Neuronal stem cell (in vitro differentiated cells): Measurements from ENCODE around the gene HSPG2.

Experiments
- DNase-seq: peaks from one replicate; pipeline ENCODE4 v3.0.0-alpha.2; 2013; ENCODE audit warnings: low spot score
- H2AFZ ChIP-seq: one replicate; pipeline ENCODE4 v1.6.1; 2013; ENCODE audit warnings: mild to moderate bottlenecking, low read length, inconsistent platforms
- H2AK5ac ChIP-seq: 2 replicates; pipeline ENCODE4 v1.6.1; 2013; ENCODE audit warnings: low read depth, mild to moderate bottlenecking, inconsistent platforms, low read length, moderate library complexity, mixed read lengths
- H2BK120ac ChIP-seq: 2 replicates; pipeline ENCODE4 v1.6.1; 2013; ENCODE audit warnings: low read depth, mild to moderate bottlenecking, inconsistent platforms, low read length, moderate library complexity, mixed read lengths
- H2BK12ac ChIP-seq: one replicate; pipeline ENCODE4 v1.6.1; 2013; ENCODE audit warnings: low read length, inconsistent platforms
- H2BK15ac ChIP-seq: 2 replicates; pipeline ENCODE4 v1.6.1; 2013; ENCODE audit warnings: mild to moderate bottlenecking, low read length, inconsistent platforms, mixed read lengths
- H2BK5ac ChIP-seq: one replicate; pipeline ENCODE4 v1.6.1; 2013; ENCODE audit warnings: inconsistent platforms, mild to moderate bottlenecking, low read length, moderate library complexity
- H3K14ac ChIP-seq: one replicate; pipeline ENCODE4 v1.6.1; 2013; ENCODE audit warnings: low read length, inconsistent platforms
- H3K18ac ChIP-seq: 2 replicates; pipeline ENCODE4 v1.6.1; 2013; ENCODE audit warnings: low read length, inconsistent platforms
- H3K23ac ChIP-seq: 2 replicates; pipeline ENCODE4 v1.6.1; 2013; ENCODE audit warnings: low read depth, mild to moderate bottlenecking, mixed read lengths, low read length, inconsistent platforms; ENCODE audit not compliant: poor library complexity
- H3K27ac ChIP-seq: replicated peaks from 3 replicates; pipeline ENCODE4 v1.5.1; 2013; ENCODE audit warnings: low read length, inconsistent platforms
- H3K27me3 ChIP-seq, 3 experiments: 2 replicates each; pipeline ENCODE4 v1.6.1; 2013; ENCODE audit warnings: low read length in 3 of 3, mild to moderate bottlenecking in 2 of 3, inconsistent platforms in 1 of 3, low read depth in 1 of 3, mixed read lengths in 1 of 3, moderate library complexity in 1 of 3; ENCODE audit not compliant: control insufficient read depth in 3 of 3, insufficient read depth in 3 of 3
- H3K36me3 ChIP-seq, 2 donors: replicated peaks in 1 of 2; 2 replicates each; pipeline ENCODE4 v1.6.1; 2013; ENCODE audit warnings: low read length in 2 of 2; ENCODE audit not compliant: control insufficient read depth in 2 of 2, insufficient read depth in 2 of 2
- H3K4ac ChIP-seq: 2 replicates; pipeline ENCODE4 v1.6.1; 2013; ENCODE audit warnings: inconsistent platforms, mild to moderate bottlenecking, low read length, moderate library complexity
- H3K4me1 ChIP-seq, 2 donors: 1 replicate in 1 of 2; 2 replicates in 1 of 2; pipeline ENCODE4 v1.6.1; 2013; ENCODE audit warnings: low read length in 2 of 2, low read depth in 1 of 2; ENCODE audit not compliant: control insufficient read depth in 2 of 2, insufficient read depth in 1 of 2
- H3K4me2 ChIP-seq: one replicate; pipeline ENCODE4 v1.6.1; 2013; ENCODE audit warnings: mild to moderate bottlenecking, low read length, inconsistent platforms; ENCODE audit not compliant: insufficient read depth, poor library complexity, severe bottlenecking
- H3K4me3 ChIP-seq, 2 donors: 2 replicates each; pipeline ENCODE4 v1.5.1; 2013; ENCODE audit warnings: low read length in 2 of 2, mild to moderate bottlenecking in 2 of 2, inconsistent platforms in 1 of 2, moderate library complexity in 1 of 2
- H3K79me1 ChIP-seq: one replicate; pipeline ENCODE4 v1.6.1; 2013; ENCODE audit warnings: low read depth, mild to moderate bottlenecking, inconsistent platforms, low read length, moderate library complexity
- H3K9ac ChIP-seq: one replicate; pipeline ENCODE4 v1.6.1; 2013; ENCODE audit warnings: mild to moderate bottlenecking, low read depth, low read length, inconsistent platforms; ENCODE audit not compliant: poor library complexity
- H3K9me3 ChIP-seq, 2 donors: replicated peaks in 1 of 2; 2 replicates each; pipeline versions ENCODE3 to v1.6.1; 2013; ENCODE audit warnings: low read length in 2 of 2, mild to moderate bottlenecking in 2 of 2, inconsistent platforms in 1 of 2, low read depth in 1 of 2, mixed read lengths in 1 of 2, moderate library complexity in 1 of 2; ENCODE audit not compliant: control insufficient read depth in 2 of 2, insufficient read depth in 1 of 2
- H4K8ac ChIP-seq: one replicate; pipeline ENCODE4 v1.6.1; 2013; ENCODE audit warnings: low read depth, mild to moderate bottlenecking, inconsistent platforms, low read length, moderate library complexity
- H4K91ac ChIP-seq: one replicate; pipeline ENCODE4 v1.6.1; 2013; ENCODE audit warnings: low read length, low read depth, mild to moderate bottlenecking, inconsistent platforms; ENCODE audit not compliant: poor library complexity
- WGBS, 2 donors: extraction: QIAGEN DNeasy Blood & Tissue Kit; methylation state at CpG; one replicate each; pipeline ENCODE4 v1.1.7; 2013; ENCODE audit warnings: missing lambda C conversion rate in 2 of 2, mixed read lengths in 1 of 2; ENCODE audit not compliant: insufficient read length in 2 of 2, insufficient replicate concordance in 1 of 2; ENCODE audit errors: extremely low coverage in 2 of 2; 5-methylcytosine and 5-hydroxymethylcytosine counted together

Gene HSPG2

GRCh38 chr1:21843208-21843607 lies 93.9 kb downstream of the HSPG2 start:
- Histone ChIP-seq H2AK5ac (no peak overlapping the region), H2BK120ac (no peak overlapping the region), H3K23ac (peak overlapping the region; percentile 11), H2BK5ac (no peak overlapping the region), H3K4me3 (no peak overlapping the region), H2BK15ac (no peak overlapping the region), H2BK12ac (no peak overlapping the region), H4K8ac (no peak overlapping the region), H3K27me3 (no peaks in the 10 kb centered on the region), H3K14ac (no peak overlapping the region), H3K4me2 (no peak overlapping the region), H3K4ac (no peak overlapping the region), H4K91ac (no peak overlapping the region), H3K27ac (no peak overlapping the region), H3K36me3 (peaks cover 51 to 86% of the 10 kb centered on the region in 2 donors), H3K18ac (no peak overlapping the region), H3K9me3 (no peaks in the 10 kb centered on the region), H3K4me1 (no peaks in the 10 kb centered on the region), H3K79me1 (peaks cover 2% of the 10 kb centered on the region), H2AFZ (no peak overlapping the region), H3K9ac (no peak overlapping the region)
- WGBS, 2 donors = no CpG with 5 or more reads among the region's 13 CpGs
- DNase-seq = no peak

- H3K27ac ChIP-seq = no peak overlapping the region
- no peak overlapping the region for H2BK15ac ChIP-seq
- no CpG with 5 or more reads among the region's 15 CpGs for WGBS, 2 donors
- no peak for DNase-seq
- no peaks in the 10 kb centered on the region for H3K9me3 ChIP-seq
- peaks cover 48 to 85% of the 10 kb centered on the region in 2 donors for H3K36me3 ChIP-seq
- H4K91ac ChIP-seq = no peak overlapping the region
- H3K14ac ChIP-seq = peak overlapping the region; percentile 89
- no peak overlapping the region for H2BK120ac ChIP-seq
- H3K18ac ChIP-seq = no peak overlapping the region
- H2BK12ac ChIP-seq = no peak overlapping the region
- peaks cover 2% of the 10 kb centered on the region for H3K79me1 ChIP-seq
- H3K4ac ChIP-seq = no peak overlapping the region
- peak overlapping the region; percentile 60 for H3K9ac ChIP-seq
- H3K4me3 ChIP-seq = peak overlapping the region in 1 of 2 donors; percentile 62
- no peak overlapping the region for H2AFZ ChIP-seq
- H3K4me2 ChIP-seq = no peak overlapping the region
- H3K4me1 ChIP-seq = no peaks in the 10 kb centered on the region
- no peak overlapping the region for H2AK5ac ChIP-seq
- no peaks in the 10 kb centered on the region for H3K27me3 ChIP-seq
- H3K23ac ChIP-seq = no peak overlapping the region
- no peak overlapping the region for H4K8ac ChIP-seq
- no peak overlapping the region for H2BK5ac ChIP-seq
These were observed 94.4 kb downstream of the HSPG2 start for GRCh38 chr1:21842606-21843162.

DNA sequence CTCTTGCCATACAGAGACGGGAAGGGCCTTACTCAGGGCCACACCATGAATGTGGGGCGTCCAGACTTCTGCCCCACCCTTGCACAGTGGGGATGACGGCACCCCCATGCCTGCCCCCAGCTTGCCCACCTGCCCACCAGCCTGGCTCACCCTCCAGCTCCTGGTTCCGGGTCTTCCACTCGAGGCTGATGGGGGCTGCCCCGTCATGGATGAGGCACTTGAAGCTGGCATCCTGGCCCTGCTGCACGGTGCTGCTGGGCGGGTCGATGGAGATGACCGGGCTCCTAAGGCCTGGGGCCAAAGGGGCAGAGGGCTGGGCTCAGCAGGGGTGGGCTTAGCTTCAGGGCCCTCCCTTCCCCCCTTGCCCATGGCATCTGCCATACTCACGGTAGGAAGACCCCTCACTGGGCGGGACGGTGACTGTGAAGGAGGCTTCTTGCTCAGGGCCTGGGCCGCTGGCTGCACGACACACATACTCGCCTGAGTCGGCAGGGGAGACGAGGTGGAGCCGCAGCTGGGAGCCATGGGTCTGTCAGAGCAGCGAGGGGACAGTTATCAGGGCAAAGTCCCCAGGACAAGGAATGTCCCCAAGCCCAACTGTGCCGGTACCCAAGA lies 95.2 kb downstream of the HSPG2 start:
- Histone ChIP-seq H2BK12ac (no peak overlapping the region), H2AK5ac (no peak overlapping the region), H2BK15ac (no peak overlapping the region), H3K27ac (no peak overlapping the region), H3K18ac (no peak overlapping the region), H3K9me3 (no peaks in the 10 kb centered on the region), H2BK120ac (no peak overlapping the region), H2AFZ (no peak overlapping the region), H3K4ac (no peak overlapping the region), H3K9ac (no peak overlapping the region), H4K8ac (no peak overlapping the region), H3K79me1 (peaks cover 2% of the 10 kb centered on the region), H3K4me2 (no peak overlapping the region), H3K36me3 (peaks cover 43 to 83% of the 10 kb centered on the region in 2 donors), H3K27me3 (no peaks in the 10 kb centered on the region), H3K14ac (no peak overlapping the region), H3K4me1 (no peaks in the 10 kb centered on the region), H4K91ac (no peak overlapping the region), H2BK5ac (no peak overlapping the region), H3K23ac (no peak overlapping the region), H3K4me3 (peak overlapping the region in 1 of 2 donors; percentile 61)
- WGBS, 2 donors = no CpG with 5 or more reads among the region's 21 CpGs
- DNase-seq = no peak

GRCh38 chr1:21840981-21841380 lies 96.1 kb downstream of the HSPG2 start:
- no peak overlapping the region for H2AFZ ChIP-seq
- H3K79me1 ChIP-seq = peaks cover 2% of the 10 kb centered on the region
- no peak overlapping the region for H4K8ac ChIP-seq
- no peaks in the 10 kb centered on the region for H3K27me3 ChIP-seq
- no peak overlapping the region for H2AK5ac ChIP-seq
- peaks cover 43 to 83% of the 10 kb centered on the region in 2 donors for H3K36me3 ChIP-seq
- H4K91ac ChIP-seq = no peak overlapping the region
- no peak overlapping the region for H3K4ac ChIP-seq
- no peak overlapping the region for H3K18ac ChIP-seq
- no peaks in the 10 kb centered on the region for H3K9me3 ChIP-seq
- no peak for DNase-seq
- H2BK15ac ChIP-seq = no peak overlapping the region
- H3K14ac ChIP-seq = no peak overlapping the region
- WGBS, 2 donors = no CpG with 5 or more reads among the region's 13 CpGs
- no peak overlapping the region for H3K4me2 ChIP-seq
- no peak overlapping the region for H3K27ac ChIP-seq
- H2BK5ac ChIP-seq = no peak overlapping the region
- H3K23ac ChIP-seq = no peak overlapping the region
- H2BK12ac ChIP-seq = no peak overlapping the region
- no peak overlapping the region for H3K4me3 ChIP-seq
- no peak overlapping the region for H2BK120ac ChIP-seq
- no peak overlapping the region for H3K9ac ChIP-seq
- H3K4me1 ChIP-seq = no peaks in the 10 kb centered on the region
